Mesenteric fat pad (tissue), 1 donor: ENCODE data around the gene METTL23. TPM values are rescaled to one million over a fixed set of nuclear protein-coding genes. Genes with fewer than 3 reads are reported as not detected.
"Not testable (repeated sequence)": the region's sequence is repeated elsewhere in the genome, so short reads cannot be mapped to it uniquely, and the experiment has no call there.

Experiments used
- DNase-seq: peaks from one replicate; pipeline ENCODE4 v3.0.0-alpha.2; 2020; ENCODE audit warnings: low spot score
- total RNA-seq: library from RNA; stranded (reverse); fragmentation: NEBNext Ultra II Directional; extraction: Animal tissue kit (Norgen Biotek cat#: 25700); gene quantifications from one replicate; pipeline ENCODE4 v1.2.1, GENCODE V29; 2021
- donor health status: DM: yes; HTN: yes; CAD: no.

Gene METTL23
- total RNA-seq, 1 donor from 2014 or later = 32.2 TPM

GRCh38 chr17:76691379-76692191 lies 35.1 kb upstream of the METTL23 start:
- DNase-seq = no peak

GRCh38 chr17:76695059-76695831 lies 31.4 kb upstream of the METTL23 start:
- no peak for DNase-seq

- DNase-seq = no peak
Observed at GRCh38 chr17:76696763-76697701, 29.6 kb upstream of the METTL23 start.

DNA sequence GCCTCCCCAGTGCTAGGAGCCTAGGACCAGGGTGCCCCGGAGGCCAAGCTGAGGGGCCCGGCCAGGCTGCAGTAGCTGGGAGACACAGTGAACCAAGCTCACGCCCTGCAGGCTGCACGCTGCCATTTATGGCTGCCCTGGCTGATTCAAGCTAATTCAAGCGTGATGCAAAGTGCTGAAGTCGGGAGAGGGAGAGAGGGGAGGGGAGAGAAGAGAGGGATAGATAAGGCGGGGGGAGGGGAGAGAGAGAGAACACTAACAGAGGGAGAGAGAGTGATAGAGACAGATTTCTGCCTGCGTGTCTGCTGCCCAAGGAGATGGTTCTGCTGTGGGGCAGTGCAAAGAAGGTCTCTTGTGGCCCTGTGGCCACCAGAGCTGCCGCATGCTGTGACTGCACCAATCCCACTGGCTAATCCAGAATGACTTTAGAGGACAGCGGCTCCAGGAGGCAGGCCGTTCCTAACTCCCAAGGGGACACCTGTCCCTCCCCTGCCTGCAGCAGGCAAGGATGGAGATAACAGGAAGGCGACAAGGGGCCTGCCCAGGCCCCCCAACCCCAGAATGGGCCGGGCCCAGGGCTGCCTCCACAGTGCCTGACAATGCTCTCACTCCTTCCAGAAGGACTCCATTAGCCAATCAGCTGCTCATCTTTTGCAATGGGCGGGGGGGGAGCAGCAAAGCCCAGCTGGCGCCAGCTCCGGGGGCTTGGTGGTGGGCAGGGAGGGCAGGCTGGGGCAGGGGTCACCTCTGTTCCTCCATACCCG lies 28.8 kb upstream of the METTL23 start:
- DNase-seq = no peak

- not testable (repeated sequence) for DNase-seq
Observed at GRCh38 chr17:76698466-76698977, 28.1 kb upstream of the METTL23 start.

DNA sequence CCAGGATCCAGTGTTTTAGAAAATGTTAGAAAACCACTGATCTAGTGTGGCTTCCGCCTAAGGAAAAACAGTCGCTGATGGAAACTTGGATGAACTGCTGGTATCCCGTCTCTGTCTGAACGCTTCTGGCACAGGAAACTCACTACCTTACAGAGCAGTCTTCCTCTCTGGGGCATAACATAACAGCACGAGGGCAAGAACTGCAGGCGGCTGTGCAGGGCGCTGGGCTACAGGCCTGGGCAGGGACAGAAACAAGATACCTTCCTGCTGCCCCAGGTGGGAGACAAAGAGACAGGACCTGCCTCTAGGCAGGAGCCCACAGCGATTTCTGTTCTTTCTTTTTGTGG lies 26.4 kb upstream of the METTL23 start:
- no peak for DNase-seq

- no peak for DNase-seq
Observed at GRCh38 chr17:76700617-76701470, 25.8 kb upstream of the METTL23 start.

- DNase-seq = no peak
Observed at GRCh38 chr17:76701471-76701967, 25.1 kb upstream of the METTL23 start.

GRCh38 chr17:76702076-76702475 lies 24.6 kb upstream of the METTL23 start:
- no peak for DNase-seq

GRCh38 chr17:76702941-76703637 lies 23.6 kb upstream of the METTL23 start:
- DNase-seq = no peak

DNA sequence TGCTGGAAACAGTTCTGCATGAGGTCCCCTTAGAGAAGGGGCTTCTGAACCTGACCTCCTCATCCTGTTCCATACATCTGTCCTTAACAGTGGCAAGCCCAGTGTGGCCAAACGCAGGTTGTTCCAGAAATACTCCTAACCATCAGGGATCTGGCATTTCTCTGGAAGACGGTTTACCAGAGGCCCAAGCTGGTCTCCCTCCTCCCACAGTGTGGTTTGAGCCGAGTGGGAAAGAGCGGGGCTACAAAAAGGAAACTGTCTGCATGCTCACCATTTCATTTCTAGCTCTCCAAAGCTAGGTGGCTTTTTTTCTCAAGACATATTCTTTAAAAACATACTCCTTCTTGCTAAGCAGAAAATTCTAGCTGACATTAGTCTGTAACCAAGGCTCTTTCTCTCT lies 21.8 kb upstream of the METTL23 start:
- DNase-seq = no peak

- DNase-seq = no peak
Observed at GRCh38 chr17:76706817-76707216, 19.8 kb upstream of the METTL23 start.

GRCh38 chr17:76707985-76708807 lies 18.4 kb upstream of the METTL23 start:
- DNase-seq = no peak

- no peak for DNase-seq
Observed at GRCh38 chr17:76709077-76709950, 17.3 kb upstream of the METTL23 start.

DNA sequence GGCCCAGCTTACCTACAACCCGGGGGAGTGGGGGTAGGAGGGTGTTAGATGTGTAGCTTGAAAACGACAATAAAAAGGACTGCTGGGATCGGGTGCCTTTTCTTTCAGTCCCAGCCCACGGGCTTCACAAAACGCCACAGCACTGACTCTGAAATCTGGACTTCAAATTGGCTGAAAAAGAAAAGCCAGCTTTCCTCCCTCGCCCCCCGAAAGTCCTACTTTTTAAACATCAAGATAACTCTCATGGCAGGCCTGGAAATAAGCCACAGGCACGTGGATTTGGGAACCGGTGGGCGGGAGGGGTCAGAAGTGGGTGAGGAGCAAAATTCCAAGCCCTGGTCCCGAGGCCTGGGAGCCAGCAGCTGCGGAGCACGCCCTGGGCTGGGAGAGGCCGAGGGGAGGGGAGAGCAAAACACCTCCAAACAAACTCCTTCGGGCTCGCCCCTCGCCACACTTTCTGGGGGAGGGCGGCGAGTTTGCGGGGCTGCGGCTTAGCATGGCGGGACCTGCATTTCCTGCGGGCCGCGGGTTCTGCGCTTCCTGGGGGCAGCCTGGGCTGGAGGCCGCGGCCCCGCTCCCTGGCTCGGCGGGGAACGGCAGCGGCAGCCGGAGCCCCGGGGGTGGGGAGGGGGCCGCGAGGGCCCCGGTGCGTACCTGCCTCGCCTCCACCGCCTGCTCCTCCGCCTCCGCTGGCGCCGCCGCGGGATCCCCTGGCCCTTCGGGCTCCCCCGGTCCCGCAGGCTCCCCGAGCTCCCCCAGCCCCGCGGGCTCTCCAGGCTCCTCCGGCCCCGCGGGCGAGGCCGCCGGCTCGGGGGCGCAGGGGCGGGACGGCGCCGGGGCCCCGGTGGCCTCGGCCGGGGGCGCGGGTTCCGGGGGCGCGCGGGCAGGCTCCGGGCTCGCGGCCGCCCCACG lies 16.4 kb upstream of the METTL23 start:
- DNase-seq = not testable (repeated sequence)
